ENCODE results near the gene EFCAB14. TPM values are rescaled to one million over a fixed set of nuclear protein-coding genes. Genes with fewer than 3 reads are reported as not detected.
A peak's percentile ranks its signal among the peaks of the same experiment; 100 is the strongest.

The EFCAB14 gene
- total RNA-seq, 1 donor from 2014 or later, result 99.8 TPM

- no peak for TF ChIP-seq CTCF (IDR thresholded peaks at IDR 0.05)
- Histone ChIP-seq H3K4me1 (peaks cover 0 to 4% of the 10 kb centered on the region in 2 donors), H3K9me3 (no peaks in the 10 kb centered on the region), H3K27ac (no peak overlapping the region), H3K4me3 (no peak overlapping the region), H3K36me3 (peaks cover 23 to 57% of the 10 kb centered on the region in 2 donors), H3K27me3 (no peaks in the 10 kb centered on the region)
- no peak for DNase-seq (ENCODE audit: low spot score in 2 of 2)
- intact Hi-C loops (cut with DNase I), result no loop called here
Measured at GRCh38 chr1:46646844-46647243, 72.1 kb downstream of the EFCAB14 start.

- H3K27me3 ChIP-seq, result no peaks in the 10 kb centered on the region
- no peak overlapping the region for H3K4me3 ChIP-seq
- intact Hi-C loops (cut with DNase I), result no loop called here
- no peak for DNase-seq (ENCODE audit: low spot score in 2 of 2)
- no peak for TF ChIP-seq CTCF (IDR thresholded peaks at IDR 0.05)
- no peak overlapping the region for H3K27ac ChIP-seq
- peaks cover 22 to 56% of the 10 kb centered on the region in 2 donors for H3K36me3 ChIP-seq
- H3K9me3 ChIP-seq, result no peaks in the 10 kb centered on the region
- peaks cover 0 to 4% of the 10 kb centered on the region in 2 donors for H3K4me1 ChIP-seq
Measured at GRCh38 chr1:46646331-46646730, 72.6 kb downstream of the EFCAB14 start.

GRCh38 chr1:46645815-46646214 lies 73.1 kb downstream of the EFCAB14 start:
- H3K27ac ChIP-seq, result no peak overlapping the region
- H3K36me3 ChIP-seq, result peaks cover 22 to 55% of the 10 kb centered on the region in 2 donors
- no peak overlapping the region for H3K4me3 ChIP-seq
- DNase-seq (ENCODE audit: low spot score in 2 of 2), result no peak
- H3K4me1 ChIP-seq, result peaks cover 0 to 4% of the 10 kb centered on the region in 2 donors
- no peaks in the 10 kb centered on the region for H3K9me3 ChIP-seq
- intact Hi-C loops (cut with DNase I), result no loop called here
- no peaks in the 10 kb centered on the region for H3K27me3 ChIP-seq
- TF ChIP-seq CTCF (IDR thresholded peaks at IDR 0.05), result no peak

- Histone ChIP-seq H3K36me3 (peaks cover 7 to 31% of the 10 kb centered on the region in 2 donors), H3K9me3 (no peaks in the 10 kb centered on the region), H3K27me3 (no peaks in the 10 kb centered on the region), H3K4me1 (peaks cover 0 to 4% of the 10 kb centered on the region in 2 donors), H3K27ac (no peak overlapping the region), H3K4me3 (no peak overlapping the region)
- TF ChIP-seq CTCF (IDR thresholded peaks at IDR 0.05), result no peak
- intact Hi-C loops (cut with DNase I), result no loop called here
- no peak for DNase-seq (ENCODE audit: low spot score in 2 of 2)
Measured at GRCh38 chr1:46643368-46643775, 75.5 kb downstream of the EFCAB14 start.

- no peak for TF ChIP-seq CTCF (IDR thresholded peaks at IDR 0.05)
- Histone ChIP-seq H3K27ac (no peak overlapping the region), H3K4me1 (peaks cover 0 to 9% of the 10 kb centered on the region in 2 donors), H3K36me3 (peaks cover 5 to 19% of the 10 kb centered on the region in 2 donors), H3K4me3 (no peak overlapping the region), H3K27me3 (no peaks in the 10 kb centered on the region), H3K9me3 (no peaks in the 10 kb centered on the region)
- intact Hi-C loops (cut with DNase I), result no loop called here
- no peak for DNase-seq (ENCODE audit: low spot score in 2 of 2)
Measured at GRCh38 chr1:46642115-46642680, 76.7 kb downstream of the EFCAB14 start.

GRCh38 chr1:46639547-46639946 lies 79.4 kb downstream of the EFCAB14 start:
- DNase-seq (ENCODE audit: low spot score in 2 of 2), result no peak
- intact Hi-C loops (cut with DNase I), result no loop called here
- Histone ChIP-seq H3K9me3 (no peaks in the 10 kb centered on the region), H3K27me3 (no peaks in the 10 kb centered on the region), H3K27ac (peak overlapping the region in 1 of 2 donors; percentile 26), H3K4me3 (no peak overlapping the region), H3K4me1 (peaks cover 0 to 14% of the 10 kb centered on the region in 2 donors), H3K36me3 (peaks cover 15 to 21% of the 10 kb centered on the region in 2 donors)
- TF ChIP-seq CTCF (IDR thresholded peaks at IDR 0.05), result no peak

Data from ascending aorta (tissue), 2 donors.